Hematopoietic multipotent progenitor cell (in vitro differentiated cells): Measurements from ENCODE around the gene ATP8B1. TPM values are rescaled to one million over a fixed set of nuclear protein-coding genes. Genes with fewer than 3 reads are reported as not detected.

Source experiments
- DNase-seq, 3 donors: peaks; one replicate each; pipeline ENCODE4 v3.0.0-alpha.2; 2011 to 2015; ENCODE audit warnings: low read depth in 2 of 3, low spot score in 2 of 3
- total RNA-seq: library from RNA; depleted of rRNA; stranded (reverse); fragments of >200 nt; gene quantifications from one replicate; pipeline ENCODE4 v1.2.3, GENCODE V29; 2012

ATP8B1 gene
- total RNA-seq, 1 donor = 0.27 TPM

DNA sequence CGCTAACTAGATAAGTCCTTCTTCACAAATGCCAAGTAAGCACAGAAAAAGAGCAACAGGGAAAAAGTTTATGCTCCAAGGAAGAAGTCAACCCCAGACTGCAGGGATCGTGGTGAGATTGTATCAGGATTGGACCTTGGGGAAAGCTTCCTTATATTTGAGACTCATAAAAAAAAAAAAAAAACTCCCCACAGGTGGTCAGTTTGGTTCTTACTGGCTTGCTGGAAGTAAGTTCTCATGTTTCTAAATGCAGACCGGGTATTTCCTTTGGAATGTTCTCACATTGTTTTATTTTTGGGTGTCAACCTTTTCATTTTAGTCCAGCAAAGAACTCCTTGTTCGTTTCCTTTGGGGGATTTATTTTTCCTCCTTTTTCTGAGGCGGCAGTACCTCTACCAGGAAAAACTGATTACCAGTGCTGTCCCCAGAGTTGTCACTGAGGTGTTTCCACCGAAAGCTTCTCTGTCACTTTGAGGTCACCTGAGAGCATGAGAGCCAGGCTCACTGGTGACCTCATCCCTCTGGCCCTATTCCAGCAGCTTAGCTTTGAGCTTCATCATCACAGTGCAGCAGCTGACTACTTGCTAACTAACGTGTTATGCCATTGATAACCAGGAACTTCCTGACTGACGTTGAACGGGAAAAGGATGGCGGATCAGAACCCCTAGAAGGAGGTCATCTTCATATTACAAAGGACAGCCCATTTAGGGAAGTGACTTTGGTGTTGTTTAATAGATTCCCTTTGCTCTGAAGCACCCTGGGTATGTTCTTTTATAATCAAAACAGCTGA is 16.8 kb upstream of the ATP8B1 start:
- DNase-seq = peak in 2 of 3 donors; percentile 75 to 77

DNA sequence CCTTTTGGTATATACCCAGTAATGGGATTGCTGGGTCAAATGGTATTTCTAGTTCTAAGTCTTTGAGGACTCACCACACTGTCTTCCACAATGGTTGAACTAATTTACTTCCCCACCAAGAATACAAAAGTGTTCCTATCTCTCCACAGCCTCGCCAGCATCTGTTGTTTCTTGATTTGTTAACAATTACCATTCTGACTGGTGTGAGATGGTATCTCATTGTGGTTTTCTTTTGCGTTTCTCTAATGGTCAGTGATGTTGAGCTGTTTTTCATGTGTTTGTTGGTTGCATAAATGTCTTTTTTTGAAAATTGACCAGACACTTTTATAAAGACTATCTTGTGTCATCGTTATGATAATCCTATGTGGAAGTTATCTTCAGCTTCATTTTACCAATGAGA is 16.0 kb upstream of the ATP8B1 start:
- DNase-seq = no peak

DNA sequence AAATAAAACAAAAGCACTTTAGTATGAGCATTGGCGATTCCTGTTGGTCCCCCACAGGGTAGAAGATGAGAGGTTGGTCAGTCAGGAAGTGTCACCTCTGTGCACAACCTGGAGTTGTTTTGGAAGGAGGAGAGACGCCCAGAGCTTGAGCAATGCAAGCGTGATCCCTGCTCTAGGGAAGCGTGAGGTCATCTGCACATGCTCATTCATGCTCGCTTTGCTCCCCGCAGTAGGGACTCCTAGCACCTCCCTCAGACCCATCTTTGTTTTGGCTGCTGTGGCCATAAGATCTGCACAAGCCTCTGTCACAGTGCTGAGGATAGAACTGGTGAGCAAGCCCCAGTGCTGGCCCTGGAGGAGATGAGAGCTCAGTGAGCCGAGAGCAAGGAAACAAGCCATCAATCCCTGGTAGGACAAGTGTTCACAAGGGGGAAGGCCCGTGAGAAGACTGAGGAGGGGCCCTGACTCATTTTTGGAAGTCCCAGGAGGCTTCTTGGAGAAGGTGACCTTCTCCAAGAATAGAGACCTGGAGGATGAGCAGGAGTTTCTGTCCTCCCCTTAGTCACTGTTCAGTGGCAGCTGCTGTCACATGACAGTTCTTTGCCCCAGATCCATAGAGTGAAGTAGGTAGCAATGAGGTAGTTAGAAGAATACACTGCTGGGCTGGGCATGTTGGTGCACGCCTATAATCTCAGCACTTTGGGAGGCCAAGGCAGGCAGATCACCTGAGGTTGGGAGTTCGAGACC is 13.3 kb upstream of the ATP8B1 start:
- DNase-seq = no peak

- no peak for DNase-seq
These were observed 11.4 kb upstream of the ATP8B1 start for GRCh38 chr18:57814555-57814954.

- DNase-seq = no peak
These were observed 10.1 kb upstream of the ATP8B1 start for GRCh38 chr18:57813245-57813644.

GRCh38 chr18:57812126-57812477 is 9.0 kb upstream of the ATP8B1 start:
- DNase-seq = no peak

DNA sequence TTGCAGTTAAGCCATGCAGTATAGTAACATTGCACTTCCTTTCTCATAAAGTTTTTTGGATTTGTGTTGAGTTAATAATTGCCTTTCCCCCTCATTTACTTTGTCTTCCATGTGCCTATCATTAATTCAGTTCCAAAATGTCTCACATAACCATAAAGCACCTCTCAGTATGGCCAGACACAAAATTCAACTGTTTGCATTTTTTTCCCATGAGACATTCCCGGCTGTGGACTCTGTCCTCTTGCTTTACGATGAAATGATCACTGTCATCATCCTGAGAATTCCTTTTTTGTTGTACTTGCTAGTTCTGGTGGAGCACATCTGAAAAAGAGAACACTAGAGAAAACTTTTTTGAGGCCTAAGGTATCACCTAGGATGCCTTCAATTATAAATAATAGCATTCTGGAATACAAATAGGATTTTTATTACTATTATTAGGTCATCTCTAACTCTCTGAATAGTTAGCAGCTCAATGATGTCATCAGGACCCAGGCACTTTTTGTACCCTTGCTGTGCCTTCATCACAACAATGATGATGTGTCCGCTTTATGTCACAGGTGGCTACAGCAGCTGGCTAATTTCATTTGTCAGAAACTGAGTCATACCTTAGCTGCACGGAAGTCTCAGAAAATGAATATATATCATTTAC is 8.5 kb upstream of the ATP8B1 start:
- no peak for DNase-seq

GRCh38 chr18:57809190-57809589 is 6.1 kb upstream of the ATP8B1 start:
- DNase-seq = no peak

GRCh38 chr18:57807336-57808117 is 4.4 kb upstream of the ATP8B1 start:
- no peak for DNase-seq

- no peak for DNase-seq
These were observed 3.8 kb upstream of the ATP8B1 start for GRCh38 chr18:57806978-57807285.

DNA sequence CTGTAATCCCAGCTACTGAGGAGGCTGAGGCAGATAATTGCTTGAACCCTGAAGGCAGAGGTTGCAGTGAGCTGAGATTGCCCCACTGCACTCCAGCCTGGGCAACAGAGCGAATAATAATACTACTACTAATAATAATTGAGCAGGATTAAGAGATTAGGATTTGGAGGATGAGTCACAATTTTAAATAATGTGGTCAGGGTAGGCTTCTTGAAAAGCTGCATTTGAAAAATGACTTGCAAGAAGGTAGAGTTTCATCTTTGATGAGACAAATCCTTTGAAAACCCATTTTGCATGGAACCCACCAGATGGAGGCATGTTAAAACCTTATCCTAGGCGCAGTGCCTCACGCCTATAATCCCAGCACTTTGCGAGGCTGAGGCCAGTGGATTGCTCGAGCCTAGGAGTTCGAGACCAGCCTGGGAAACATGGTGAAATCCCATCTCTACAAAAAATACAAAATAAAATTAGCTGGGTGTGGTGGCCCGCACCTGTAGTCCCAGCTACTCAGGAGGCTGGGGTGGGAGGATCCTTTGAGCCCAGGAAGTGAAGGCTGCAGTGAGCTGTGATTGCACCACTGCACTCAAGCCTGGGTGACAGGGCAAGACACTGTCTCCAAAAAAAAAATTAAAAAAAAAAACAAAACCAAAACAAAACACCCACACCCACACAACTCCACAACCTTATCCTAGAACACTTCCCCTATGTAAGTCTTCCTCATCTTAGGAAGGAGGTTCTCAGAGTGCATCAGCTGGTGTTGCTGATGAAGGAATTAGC is 3.3 kb upstream of the ATP8B1 start:
- DNase-seq = no peak

DNA sequence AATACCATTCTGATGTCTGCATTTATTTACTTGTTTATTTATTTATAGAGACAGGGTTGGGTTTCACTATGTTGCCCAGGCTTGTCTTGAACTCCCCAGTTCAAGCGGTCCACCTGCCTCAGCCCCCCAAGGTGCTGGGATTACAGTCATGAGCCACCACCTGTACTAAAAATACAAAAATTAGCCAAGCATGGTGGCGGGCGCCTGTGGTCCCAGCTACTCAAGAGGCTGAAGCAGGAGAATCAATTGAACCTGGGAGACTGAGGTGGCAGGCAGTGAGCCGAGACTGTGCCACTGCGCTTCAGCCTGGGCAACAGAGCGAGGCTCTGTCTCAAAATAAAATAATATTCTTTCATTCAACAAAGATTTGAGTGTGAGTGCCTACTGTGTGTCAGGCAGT is 2.0 kb upstream of the ATP8B1 start:
- DNase-seq = no peak

DNA sequence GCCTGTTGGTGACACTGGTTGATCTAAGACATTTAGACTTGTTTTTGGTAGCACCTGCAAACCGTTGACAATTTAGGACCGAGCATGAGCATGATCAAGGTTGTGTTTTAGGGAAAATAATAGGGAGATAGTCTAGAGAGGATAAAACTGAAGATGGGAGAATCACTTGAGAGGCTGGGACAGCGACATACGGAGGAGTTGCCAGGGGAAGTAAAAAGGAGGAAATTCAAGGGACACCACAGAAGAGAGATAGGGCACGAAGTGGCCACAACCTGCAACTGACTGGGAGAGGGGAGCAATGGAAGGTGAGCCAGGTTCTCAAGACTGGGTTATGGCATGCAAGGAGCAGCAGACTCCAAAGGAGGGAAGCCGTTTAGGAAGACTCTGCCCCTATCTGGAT is 1.4 kb upstream of the ATP8B1 start:
- DNase-seq = no peak

DNA sequence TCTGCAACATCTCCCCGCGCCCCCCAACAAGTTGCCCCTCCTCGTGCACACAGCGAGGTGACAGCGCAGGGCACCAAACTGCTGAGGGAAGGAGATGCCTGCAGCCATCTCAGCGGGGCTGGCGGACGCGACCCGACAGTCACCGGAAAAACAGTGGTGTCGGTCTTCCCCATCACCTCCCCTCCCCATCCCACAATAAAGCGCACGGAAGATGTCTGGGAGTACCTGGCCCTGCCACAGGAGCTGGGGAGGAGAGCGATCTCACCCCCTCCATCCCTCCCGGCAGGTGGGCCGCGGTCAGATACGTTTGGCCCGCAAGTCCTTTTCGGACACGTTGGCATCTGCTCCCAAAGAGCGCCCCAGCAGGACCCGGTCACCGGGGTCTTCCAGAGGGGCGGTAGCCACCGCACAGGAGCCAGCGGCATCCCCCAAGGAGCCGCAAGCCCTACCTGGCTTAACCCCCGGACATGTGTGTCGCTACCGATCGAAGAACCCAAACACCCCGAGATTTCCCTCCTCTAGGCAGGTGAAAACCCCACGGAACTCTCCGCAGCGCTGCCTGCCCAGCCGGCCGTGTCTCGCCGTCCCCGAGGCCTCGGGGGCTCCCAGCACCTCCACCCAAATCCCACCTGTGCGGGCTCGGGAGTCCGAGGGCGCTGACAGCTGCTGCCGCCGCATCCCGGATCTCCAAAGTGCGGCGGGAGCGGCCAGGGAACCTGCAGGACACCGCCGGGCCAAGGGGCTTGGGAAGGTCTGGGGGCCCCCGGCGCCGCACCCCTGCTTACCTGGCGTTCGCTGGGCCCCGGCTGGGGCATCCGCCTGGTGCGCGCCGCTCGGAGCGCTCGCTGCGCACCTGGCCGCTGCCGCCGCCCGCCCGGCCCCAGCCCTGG is 657 bp downstream of the ATP8B1 start:
- no peak for DNase-seq

DNA sequence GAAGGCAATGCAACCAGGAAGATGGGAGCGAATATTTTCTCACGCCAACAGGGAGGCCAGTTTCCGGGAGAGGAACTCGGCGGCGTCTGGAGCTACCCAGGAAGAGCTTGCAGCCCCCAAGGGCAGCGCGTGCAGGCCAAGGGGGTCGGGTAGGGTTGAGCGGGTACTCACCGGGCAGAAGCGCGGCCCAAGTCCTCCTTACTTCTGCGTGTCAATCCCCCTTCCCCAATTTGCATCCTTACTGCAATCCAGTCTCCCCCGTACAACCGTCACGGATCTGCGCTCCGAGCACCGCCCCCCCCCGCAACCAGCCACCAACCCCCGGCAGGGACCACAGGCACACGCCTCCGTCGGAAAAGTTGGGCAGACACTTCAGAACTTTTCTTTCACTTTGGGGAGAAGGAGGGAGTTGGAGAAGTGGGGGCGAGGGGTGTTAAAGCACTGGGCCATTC is 1.3 kb downstream of the ATP8B1 start:
- DNase-seq = peak in 2 of 3 donors; percentile 16 to 42

GRCh38 chr18:57801325-57801724 is 1.8 kb downstream of the ATP8B1 start:
- no peak for DNase-seq

DNA sequence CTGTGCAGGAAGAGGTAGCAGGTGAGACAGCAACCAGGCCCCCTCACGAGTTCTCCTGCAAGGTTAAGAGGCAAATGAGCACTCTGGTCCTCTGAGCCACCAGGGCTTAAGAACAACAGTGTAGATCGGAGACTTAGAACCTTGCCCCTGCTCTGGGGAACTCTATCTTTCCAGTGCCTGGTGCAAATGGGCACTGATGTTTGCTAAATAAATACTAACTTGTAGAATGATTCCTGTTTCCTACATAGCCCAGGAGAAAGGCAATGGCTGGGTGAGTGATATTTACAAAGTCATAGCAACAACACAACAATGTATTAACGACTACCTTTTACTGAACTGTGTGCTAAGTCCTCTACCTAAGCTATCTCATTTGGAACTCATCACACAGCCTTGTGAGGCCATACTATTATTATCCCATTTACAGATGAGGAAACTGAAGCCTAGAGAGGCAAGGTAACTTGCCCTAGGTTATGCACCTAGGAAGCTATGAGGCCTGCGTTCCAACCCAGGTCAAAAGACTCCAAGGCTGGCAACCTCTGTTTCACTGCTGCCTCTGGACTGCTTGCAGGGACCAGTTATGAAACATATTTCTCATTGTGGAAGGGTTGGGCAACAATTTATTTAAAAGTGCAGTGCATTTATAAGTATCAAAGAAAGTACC is 4.3 kb downstream of the ATP8B1 start:
- no peak for DNase-seq

DNA sequence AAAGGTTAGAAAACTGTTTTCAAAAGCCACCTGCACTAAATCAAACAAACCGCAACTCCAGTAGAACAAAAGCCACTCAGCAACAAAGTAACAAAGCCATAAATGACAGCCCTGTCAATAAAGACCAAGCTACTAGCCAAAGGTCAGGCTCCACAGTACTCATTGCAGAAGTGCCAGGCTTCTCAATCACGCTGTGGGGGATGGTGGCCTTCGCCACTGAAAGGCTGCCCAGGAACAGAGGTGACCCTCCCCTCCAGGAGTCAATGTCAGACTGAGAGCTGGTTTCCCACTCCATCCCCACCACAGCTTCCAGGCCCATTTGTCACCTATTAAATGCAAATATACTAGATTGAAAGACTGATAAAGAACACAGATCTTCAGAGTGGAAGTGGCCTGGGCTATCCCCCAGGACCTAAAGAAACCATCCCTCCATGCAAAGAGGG is 5.9 kb downstream of the ATP8B1 start:
- DNase-seq = no peak
